Stimulated activated CD8-positive, alpha-beta memory T cell treated with anti-CD3 and anti-CD28 coated beads, Interleukin-2, amount 100 ng/mL, for 48 hours (primary cell): ENCODE data around the gene SVBP.
"Not testable (repeated sequence)": the region's sequence is repeated elsewhere in the genome, so short reads cannot be mapped to it uniquely, and the experiment has no call there.

ENCODE experiments used
- DNase-seq, 2 donors: peaks; one replicate each; pipeline ENCODE4 v3.0.0-alpha.2; 2020; ENCODE audit warnings: low read depth in 2 of 2

Gene SVBP, protein sequence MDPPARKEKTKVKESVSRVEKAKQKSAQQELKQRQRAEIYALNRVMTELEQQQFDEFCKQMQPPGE

DNA sequence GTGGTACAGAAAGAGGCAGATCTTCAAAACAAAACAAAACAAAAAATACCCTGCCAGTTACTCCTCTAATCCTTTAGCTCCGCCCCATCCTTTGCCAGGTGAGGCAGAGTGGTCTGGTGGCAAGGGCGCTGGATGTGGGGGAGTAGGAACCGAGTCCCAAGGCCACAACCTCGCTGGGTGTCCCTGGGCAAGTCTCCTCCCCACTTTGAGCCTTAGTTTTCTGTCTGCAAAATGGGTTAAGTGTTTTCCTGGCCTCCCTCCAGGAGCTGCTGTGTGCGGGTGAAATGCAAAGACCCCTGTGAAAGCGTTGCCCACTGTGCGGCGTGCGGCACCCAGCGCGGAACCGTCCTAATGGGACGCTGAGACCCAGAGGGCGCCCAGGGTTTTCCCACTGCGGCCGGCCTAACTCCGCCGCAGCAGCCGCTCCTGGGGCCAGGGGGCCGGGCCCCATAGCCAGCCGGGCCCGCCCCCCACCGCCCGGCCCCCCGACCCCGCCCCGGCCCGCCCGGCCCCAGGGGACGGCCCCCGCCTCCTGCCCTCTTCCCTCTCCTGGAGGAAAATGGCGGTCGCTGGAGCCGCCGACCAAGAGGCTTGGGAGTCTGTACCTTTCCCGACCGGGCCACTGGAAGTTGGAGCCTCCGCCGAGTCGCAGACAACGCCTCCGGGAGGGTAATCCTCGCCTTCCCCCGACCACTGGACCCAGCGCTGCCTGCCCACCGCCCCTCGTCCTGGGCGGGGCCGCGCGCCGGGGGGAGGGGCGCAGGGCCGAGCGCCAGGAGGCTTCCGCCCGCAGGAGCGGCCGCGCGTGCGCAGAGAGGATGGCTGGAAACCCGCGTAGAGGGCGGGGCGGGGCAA, at the start of gene SVBP, which contains the start of gene ERMAP:
Gene SVBP, minus strand, starts transcription at position 813 of the 855 bp plus-strand sequence. CDS start 853 bp downstream, outside the sequence.
Gene ERMAP, plus strand, starts transcription at position 538 of the 855 bp plus-strand sequence. CDS start 13,327 bp downstream, outside the sequence.
- peak; percentile 94 to 97 for DNase-seq

DNA sequence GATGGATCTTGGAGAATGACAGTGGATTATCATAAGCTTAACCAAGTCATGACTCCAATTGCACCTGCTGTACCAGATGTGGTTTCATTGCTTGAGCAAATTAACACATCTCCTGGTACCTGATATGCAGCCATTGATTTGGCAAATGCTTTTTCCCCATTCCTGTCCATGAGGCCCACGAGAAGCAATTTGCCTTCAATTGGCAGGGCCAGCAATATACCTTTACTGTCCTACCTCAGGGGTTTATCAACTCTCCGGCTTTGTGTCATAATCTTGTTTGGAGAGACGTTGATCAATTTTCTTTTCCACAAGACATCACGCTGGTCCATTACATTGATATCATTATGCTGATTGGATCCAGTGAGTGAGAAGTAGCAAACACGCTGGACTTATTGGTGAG, 49.4 kb upstream of the SVBP start:
- no peak for DNase-seq

GRCh38 chr1:42861014-42861399, 43.8 kb upstream of the SVBP start:
- no peak for DNase-seq

- no peak for DNase-seq
Observed at GRCh38 chr1:42860339-42861013, 43.3 kb upstream of the SVBP start.

DNA sequence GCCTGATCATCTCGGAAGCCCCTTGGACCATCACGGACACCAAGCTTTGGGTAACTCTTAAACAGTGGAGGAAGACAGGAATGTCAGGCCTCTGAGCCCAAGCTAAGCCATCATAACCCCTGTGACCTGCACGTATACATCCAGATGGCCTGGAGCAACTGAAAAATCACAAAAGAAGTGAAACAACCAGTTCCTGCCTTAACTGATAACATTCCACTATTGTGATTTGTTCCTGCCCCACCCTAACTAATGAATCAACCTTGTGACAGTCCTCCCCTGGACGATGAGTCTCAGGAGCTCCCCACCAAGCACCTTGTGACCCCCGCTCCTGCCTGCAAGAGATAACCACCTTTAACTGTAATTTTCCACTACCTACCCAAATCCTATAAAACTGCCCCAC, 42.2 kb upstream of the SVBP start:
- not testable (repeated sequence) for DNase-seq

DNA sequence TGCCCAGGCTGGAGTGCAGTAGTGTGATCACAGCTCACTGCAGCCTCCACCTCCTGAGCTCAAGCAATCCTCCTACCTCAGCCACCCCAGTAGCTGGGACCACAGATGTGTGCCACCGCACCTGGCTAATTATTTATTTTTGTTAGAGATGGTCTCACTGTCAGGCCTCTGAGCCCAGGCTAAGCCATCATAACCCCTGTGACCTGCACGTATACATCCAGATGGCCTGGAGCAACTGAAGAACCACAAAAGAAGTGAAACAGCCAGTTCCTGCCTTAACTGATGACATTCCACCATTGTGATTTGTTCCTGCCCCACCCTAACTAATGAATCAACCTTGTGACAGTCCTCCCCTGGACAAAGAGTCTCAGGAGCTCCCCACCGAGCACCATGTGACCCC, 39.4 kb upstream of the SVBP start:
- DNase-seq: not testable (repeated sequence)

- DNase-seq: no peak
Observed at GRCh38 chr1:42853116-42853884, 36.1 kb upstream of the SVBP start.

GRCh38 chr1:42852608-42852980, 35.4 kb upstream of the SVBP start:
- no peak for DNase-seq

DNA sequence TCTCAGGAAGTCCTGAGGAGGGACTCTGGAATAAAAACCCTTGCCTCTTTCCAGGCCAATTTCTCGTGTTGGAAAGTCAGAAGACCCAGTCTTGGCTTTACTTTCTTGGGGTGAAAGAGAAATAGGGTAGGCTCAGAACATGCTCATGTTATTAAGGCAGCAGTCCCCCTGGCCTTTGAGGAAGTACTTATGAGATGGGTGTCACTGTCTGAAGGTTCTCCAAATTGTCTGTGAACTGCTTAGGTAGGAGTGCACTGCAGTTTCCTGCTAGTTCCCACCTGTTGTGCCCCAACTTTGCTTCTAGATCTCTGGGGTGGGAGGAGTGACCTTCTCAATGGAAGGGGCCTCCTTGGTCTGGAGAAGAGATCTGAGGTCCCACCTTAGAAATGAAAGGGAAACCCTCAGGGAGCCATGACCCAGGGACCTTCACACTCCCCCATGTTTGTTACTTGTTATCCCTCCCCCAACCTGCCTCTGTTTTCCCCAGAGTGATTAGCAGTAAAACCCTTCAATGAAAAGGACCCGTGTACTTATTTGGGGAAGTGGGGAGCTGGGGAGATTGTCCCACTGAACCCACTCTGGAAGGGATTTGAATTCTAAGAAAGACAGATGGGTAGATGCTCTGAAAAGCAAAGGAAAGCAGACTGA, 34.9 kb upstream of the SVBP start:
- DNase-seq: no peak

DNA sequence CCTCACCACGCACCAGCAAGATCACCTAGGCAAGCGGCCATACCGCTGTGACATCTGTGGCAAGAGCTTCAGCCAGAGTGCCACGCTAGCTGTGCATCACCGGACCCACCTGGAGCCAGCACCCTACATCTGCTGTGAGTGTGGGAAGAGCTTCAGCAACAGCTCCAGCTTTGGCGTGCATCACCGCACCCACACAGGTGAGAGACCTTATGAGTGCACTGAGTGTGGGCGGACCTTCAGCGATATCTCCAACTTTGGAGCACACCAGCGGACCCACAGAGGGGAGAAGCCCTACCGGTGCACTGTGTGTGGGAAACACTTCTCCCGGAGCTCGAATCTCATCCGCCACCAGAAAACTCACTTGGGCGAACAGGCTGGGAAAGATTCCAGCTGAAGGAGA, 34.2 kb upstream of the SVBP start:
- no peak for DNase-seq

DNA sequence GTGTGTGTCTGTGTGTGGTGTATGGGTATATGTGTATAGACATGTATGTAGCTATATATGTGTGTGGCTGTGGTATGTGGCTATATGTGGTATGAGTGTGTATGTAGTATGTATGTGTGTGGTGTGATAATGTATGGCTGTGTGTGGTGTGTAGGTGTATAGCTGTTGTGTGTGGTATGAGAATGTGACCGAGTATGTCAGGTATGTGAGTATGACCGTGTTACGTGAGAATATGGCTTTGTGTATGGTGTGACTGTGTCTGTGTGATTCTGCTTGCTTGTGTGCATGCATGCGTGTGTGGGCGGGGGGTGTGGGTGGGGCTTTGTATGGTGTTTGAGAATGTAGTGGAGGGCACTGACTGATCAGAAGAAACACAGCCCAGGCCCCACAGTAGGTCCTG, 32.7 kb upstream of the SVBP start:
- no peak for DNase-seq

GRCh38 chr1:42848823-42849537, 31.8 kb upstream of the SVBP start:
- no peak for DNase-seq

GRCh38 chr1:42847721-42848460, 30.7 kb upstream of the SVBP start:
- no peak for DNase-seq

- DNase-seq: no peak
Observed at GRCh38 chr1:42847111-42847595, 30.0 kb upstream of the SVBP start.

DNA sequence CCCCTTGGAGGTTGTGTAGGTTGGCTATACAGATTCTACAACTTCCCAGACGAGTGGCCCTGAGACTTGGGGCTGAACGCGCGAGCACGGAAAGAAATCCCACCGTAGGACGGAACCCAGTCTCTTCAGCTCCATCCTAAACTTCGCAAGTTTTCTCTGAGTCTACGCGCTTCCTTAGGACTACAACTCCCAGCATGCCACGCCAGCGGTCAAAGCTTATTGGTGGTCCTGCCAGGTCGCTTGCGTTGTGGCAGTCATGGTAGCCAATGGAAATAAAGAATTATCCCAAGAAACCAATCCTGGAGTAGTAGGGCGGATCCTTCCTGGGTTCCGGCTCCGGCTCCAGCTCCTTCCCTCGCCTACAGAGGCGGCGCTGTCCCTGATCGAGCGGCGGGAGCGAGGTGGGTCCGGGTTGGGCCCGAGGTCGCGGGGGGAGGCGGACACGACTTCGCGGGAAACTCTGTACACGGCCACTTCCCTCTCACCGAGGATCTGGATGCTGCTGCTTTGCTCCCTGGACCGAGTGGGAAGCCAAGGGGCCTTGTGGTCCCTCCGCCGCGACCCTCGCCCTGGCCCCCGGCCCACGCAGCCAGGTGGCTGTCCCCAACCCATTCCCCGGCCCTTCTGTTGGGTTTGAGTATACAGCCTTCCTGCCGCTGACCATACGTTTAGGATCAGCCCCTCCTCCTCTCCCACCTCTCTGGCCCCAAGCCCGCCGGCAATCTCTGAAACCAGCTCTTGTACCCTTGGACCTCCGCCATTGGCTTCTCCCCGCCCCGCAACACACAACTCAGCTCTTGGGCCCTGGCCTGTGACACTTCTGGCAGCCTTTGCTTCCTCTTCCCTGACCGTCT, 29.3 kb upstream of the SVBP start, which contains the start of gene ZNF691:
Gene ZNF691, plus strand, starts transcription at position 357 of the 854 bp plus-strand sequence. CDS start 3,046 bp downstream, outside the sequence.
- peak; percentile 74 to 78 for DNase-seq

- no peak for DNase-seq
Observed at GRCh38 chr1:42845866-42846256, 28.7 kb upstream of the SVBP start.

DNA sequence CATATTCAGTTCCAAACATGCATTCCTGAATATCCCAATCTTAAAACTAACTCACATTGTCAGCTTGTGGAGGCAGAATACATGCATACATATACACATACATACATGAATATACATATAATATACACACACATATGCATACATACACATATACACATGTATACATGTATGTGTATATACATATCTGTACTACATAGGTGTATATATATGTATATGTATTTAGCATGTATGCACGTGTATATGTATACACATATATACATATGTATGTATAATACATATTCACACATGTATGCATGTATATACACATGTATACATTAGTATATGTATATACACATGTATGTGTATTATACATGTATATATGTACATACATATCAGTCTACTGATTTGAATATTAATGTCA, 28.0 kb upstream of the SVBP start:
- DNase-seq: no peak

DNA sequence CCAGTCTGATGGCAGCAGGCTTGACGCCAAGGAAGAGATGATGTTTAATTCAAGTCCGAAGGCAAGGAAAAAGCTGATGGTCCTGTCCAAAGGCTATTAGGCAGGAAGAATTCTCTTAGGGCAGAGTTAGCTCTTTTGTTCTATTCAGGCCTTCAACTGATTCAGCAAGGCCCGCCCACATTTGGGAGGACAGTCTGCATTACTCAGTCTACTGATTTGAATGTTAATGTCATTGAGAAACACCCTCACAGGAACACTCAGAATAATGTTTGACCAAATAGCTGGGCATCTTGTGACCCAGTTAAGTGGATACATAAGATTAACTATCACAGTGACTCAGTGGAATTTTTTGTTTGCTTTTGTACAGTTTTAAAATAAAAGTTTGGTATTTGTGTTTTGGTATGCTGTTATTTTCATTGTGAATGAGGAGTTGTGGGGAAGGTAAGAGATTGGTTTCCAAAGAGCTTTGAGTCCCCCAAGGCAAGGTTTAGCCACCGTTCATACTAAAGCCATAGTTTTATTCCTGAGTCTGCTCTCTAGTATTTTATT, 27.5 kb upstream of the SVBP start:
- DNase-seq: no peak
